ENCODE measurements around the gene PTPRN2. TPM values are rescaled to one million over a fixed set of nuclear protein-coding genes. Genes with fewer than 3 reads are reported as not detected.

PTPRN2 gene
- total RNA-seq, 1 donor from 2014 or later = 15.4 TPM

DNA sequence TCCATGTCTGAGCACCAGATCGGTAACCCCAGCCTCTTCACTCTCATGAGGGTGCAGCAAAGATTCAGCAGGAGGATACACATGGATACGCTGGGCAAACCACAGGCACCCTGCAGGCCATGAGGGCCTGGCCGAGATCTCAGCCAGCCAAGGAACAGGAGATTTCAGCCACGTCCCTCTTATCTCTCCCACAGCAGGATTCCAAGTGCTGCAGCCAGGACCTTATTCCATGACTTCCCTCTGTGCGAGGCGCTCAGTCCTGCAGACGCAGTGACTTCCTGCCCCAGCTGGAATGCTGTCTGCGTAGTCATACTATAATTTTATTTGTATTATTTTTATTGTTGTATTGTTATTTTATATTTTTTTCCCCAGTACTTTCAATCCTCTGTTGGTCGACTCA, 66.8 kb downstream of the PTPRN2 start:
- H3K4me3 Mint-ChIP-seq = no peak overlapping the region
- H3K36me3 Mint-ChIP-seq = no peaks in the 10 kb centered on the region
- TF ChIP-seq, protein P1, sequence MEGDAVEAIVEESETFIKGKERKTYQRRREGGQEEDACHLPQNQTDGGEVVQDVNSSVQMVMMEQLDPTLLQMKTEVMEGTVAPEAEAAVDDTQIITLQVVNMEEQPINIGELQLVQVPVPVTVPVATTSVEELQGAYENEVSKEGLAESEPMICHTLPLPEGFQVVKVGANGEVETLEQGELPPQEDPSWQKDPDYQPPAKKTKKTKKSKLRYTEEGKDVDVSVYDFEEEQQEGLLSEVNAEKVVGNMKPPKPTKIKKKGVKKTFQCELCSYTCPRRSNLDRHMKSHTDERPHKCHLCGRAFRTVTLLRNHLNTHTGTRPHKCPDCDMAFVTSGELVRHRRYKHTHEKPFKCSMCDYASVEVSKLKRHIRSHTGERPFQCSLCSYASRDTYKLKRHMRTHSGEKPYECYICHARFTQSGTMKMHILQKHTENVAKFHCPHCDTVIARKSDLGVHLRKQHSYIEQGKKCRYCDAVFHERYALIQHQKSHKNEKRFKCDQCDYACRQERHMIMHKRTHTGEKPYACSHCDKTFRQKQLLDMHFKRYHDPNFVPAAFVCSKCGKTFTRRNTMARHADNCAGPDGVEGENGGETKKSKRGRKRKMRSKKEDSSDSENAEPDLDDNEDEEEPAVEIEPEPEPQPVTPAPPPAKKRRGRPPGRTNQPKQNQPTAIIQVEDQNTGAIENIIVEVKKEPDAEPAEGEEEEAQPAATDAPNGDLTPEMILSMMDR (conservative IDR thresholded peaks at IDR 0.05) = no peak
- peaks cover under 1% of the 10 kb centered on the region for H3K9me3 Mint-ChIP-seq
- no peak overlapping the region for H3K27ac Mint-ChIP-seq
- H3K27me3 Mint-ChIP-seq = peaks cover 7% of the 10 kb centered on the region
- no peak for DNase-seq (ENCODE audit: extremely low spot score, unreplicated experiment)
- H3K4me1 Mint-ChIP-seq (ENCODE audit: unreplicated experiment) = no peaks in the 10 kb centered on the region

DNA sequence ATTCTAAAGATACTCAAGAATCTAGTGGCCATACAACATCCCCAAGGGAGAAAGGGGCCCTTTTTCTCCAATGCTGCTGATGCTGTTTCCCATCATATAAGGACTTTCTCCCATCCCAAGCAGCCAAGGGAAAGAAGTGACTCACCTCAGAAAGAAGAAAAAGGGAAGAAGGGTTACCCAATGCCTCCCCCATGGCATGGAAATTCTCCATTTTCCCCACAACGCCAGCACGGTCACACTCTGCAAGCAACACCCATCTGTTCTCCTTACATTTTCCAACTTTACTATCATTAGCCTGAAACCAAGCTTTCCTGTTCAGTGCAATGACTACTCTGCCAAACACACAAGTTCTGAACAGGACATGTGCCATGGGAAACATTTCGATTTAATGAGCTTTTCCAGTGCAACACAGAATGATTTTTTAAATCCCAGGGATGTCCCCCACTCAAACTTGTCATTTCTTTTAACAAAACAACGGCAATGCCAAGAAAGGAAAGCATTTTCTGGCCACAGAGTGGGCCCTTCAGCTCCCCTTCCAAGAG, 67.9 kb downstream of the PTPRN2 start:
- no peak overlapping the region for H3K27ac Mint-ChIP-seq
- no peaks in the 10 kb centered on the region for H3K4me1 Mint-ChIP-seq (ENCODE audit: unreplicated experiment)
- no peaks in the 10 kb centered on the region for H3K36me3 Mint-ChIP-seq
- TF ChIP-seq, protein P1 (conservative IDR thresholded peaks at IDR 0.05) = no peak
- H3K9me3 Mint-ChIP-seq = peaks cover 4% of the 10 kb centered on the region
- no peak for DNase-seq (ENCODE audit: extremely low spot score, unreplicated experiment)
- no peak overlapping the region for H3K4me3 Mint-ChIP-seq
- H3K27me3 Mint-ChIP-seq = peaks cover 11% of the 10 kb centered on the region

DNA sequence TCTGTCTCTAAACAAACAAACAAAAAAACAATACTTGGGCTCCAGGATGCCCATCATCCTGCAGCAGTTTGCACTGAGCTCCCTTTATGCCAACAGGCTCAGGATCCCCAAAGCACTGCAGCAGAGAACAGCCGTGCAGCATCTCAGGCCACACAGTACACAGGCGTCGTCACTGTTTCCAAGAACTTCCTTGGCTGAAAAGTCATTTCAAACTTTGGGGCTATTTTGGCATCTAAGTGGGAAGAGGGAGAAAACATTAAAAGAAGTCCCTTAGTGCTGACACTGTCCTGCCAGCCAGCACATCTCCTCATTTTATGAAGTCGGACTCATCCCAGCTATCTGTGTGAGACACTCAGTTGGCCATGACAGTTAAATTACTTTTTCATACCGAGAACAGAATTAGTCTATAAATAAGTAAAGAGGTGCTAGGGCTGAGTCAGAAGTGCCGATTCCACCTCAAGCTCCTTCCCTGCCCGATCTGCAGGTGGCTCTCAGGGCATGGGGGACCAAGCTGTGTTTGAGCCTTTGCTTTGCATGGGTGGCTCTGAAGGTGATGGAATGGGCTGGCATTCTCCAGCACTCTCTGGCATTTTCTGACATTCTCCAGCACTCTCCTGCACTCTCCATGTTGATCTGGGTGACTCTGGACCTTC, 68.5 kb downstream of the PTPRN2 start:
- no peaks in the 10 kb centered on the region for H3K4me1 Mint-ChIP-seq (ENCODE audit: unreplicated experiment)
- H3K9me3 Mint-ChIP-seq = peaks cover 4% of the 10 kb centered on the region
- H3K36me3 Mint-ChIP-seq = no peaks in the 10 kb centered on the region
- peaks cover 11% of the 10 kb centered on the region for H3K27me3 Mint-ChIP-seq
- no peak overlapping the region for H3K27ac Mint-ChIP-seq
- DNase-seq (ENCODE audit: extremely low spot score, unreplicated experiment) = no peak
- H3K4me3 Mint-ChIP-seq = no peak overlapping the region
- TF ChIP-seq, protein P1 (conservative IDR thresholded peaks at IDR 0.05) = no peak

DNA sequence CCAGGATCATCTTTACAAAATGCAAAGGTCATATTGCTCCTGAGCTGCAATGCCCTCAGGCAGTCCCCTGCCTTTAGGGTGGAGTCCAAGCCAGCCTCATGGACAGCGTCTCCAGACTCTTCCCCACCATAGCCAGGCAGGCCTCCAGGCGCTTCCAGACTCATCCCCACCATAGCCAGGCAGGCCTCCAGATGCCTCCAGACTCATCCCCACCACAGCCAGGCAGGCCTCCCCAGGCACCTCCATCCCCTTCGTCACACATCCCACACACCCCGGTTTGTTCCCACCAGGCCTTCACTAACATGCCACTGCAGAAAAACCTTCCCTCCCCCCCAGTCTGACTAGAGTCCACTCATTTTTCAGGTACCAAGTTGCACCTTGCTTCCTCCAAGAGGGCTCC, 70.1 kb downstream of the PTPRN2 start:
- H3K27ac Mint-ChIP-seq = no peak overlapping the region
- DNase-seq (ENCODE audit: extremely low spot score, unreplicated experiment) = no peak
- peaks cover 4% of the 10 kb centered on the region for H3K9me3 Mint-ChIP-seq
- no peak overlapping the region for H3K4me3 Mint-ChIP-seq
- no peaks in the 10 kb centered on the region for H3K36me3 Mint-ChIP-seq
- no peaks in the 10 kb centered on the region for H3K4me1 Mint-ChIP-seq (ENCODE audit: unreplicated experiment)
- peaks cover 11% of the 10 kb centered on the region for H3K27me3 Mint-ChIP-seq
- TF ChIP-seq, protein P1 (conservative IDR thresholded peaks at IDR 0.05) = no peak

DNA sequence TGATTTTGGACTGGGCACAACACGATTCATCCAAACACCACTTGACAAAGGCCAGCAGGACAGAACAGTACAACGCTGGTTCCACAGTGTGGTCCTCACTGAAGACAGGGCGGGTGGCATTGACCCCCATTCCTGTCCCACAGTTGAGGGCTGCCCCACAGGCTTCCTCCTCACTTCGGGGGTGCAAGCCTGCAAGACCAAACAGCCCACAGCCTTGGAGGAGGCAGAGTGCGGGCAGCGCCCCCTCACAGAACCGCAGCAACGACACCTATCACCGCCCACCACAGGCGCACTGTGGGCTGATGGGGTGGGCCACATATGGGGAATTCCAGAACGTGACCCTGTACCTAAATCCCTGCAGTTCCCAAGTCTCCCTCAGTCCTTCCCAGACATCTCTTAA, 70.6 kb downstream of the PTPRN2 start:
- peaks cover 5% of the 10 kb centered on the region for H3K9me3 Mint-ChIP-seq
- H3K27me3 Mint-ChIP-seq = peaks cover 15% of the 10 kb centered on the region
- no peak overlapping the region for H3K27ac Mint-ChIP-seq
- no peaks in the 10 kb centered on the region for H3K4me1 Mint-ChIP-seq (ENCODE audit: unreplicated experiment)
- H3K36me3 Mint-ChIP-seq = no peaks in the 10 kb centered on the region
- no peak overlapping the region for H3K4me3 Mint-ChIP-seq
- TF ChIP-seq, protein P1 (conservative IDR thresholded peaks at IDR 0.05) = no peak
- no peak for DNase-seq (ENCODE audit: extremely low spot score, unreplicated experiment)

All from type B pancreatic cell (in vitro differentiated cells).